A172 (cell line): ENCODE measurements around the gene SNX32. TPM values are rescaled to one million over a fixed set of nuclear protein-coding genes. Genes with fewer than 3 reads are reported as not detected.

Experiments used
- DNase-seq: peaks from one replicate; pipeline ENCODE4 v3.0.0-alpha.2; 2015; ENCODE audit warnings: low spot score
- total RNA-seq: library from RNA; depleted of rRNA; stranded (reverse); fragments of >200 nt; shearing (Covaris generic); gene quantifications from 2 replicates; pipeline ENCODE4 v1.2.3, GENCODE V29; 2014; rRNA removed

Gene SNX32
- total RNA-seq = not detected in 2 replicates

DNA sequence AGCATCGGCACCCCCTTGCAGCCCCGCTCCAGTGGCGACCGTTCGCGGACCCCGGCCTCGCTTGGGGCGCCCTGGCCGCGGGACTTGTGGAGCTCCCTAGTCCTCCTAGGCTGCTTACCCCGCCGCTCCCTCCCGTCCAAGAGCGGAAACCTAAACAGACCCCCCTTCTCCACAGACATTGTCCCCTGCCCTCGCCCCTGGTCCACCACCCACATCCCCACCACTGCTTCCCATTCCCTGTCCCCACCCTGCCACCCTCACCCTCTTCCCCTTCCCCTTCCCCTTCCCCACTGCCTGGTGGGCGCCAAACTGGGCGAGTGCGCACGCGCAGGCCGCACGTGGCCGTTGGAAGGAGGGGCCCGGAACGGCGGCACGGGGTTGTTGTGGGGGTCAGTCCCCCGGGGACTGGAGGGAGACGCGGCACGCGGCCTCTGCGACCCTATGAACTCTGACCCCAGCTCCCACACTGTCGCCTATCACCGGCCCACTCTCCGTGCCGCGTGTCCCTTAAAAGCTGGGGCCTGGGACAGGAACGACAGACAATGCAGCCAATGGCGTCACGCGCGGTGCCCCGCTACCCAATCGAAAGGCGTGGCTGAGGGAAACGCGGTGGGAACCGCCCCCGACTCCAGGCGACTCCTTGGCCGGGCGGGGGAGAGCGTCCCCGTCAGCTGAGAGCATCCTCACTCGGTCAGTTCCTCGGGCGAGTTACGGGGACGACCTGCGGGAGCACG lies at the start of gene SNX32:
TSS of gene SNX32 (plus strand) at position 667 of the 734 bp plus-strand sequence. CDS start 103 bp downstream, outside the sequence.
- DNase-seq = no peak

DNA sequence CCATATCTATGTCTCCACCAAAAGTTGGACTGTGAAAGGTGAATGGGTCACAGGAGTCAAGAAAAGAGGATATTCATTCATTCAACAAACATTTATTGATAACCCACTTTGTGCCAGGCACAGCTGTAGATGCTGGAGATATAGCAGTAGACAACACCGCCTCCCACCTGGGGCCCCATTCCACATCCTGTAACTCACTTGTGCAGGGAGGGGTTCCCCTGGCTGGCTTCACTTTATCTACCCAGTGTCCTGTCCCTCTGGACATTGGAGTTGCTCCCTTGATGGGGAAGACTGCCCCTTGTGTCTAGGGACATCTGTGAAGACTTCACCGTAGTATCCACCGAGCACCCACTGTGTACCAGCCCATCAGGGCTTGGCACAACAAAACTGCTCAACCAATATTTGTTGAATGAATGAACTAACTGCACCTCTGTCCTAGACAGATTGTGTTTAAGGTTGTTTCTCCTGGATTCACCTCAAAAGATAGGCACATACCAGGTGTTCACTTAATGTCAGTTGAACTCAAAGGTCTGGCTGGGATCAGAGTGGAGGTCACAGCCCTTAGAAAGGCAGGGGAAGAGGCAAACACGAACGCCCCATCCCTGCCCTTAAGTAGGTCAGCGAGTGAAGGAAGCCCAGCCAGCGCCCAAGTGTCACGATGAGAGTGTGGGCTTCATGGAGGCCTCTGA lies 48.3 kb upstream of the SNX32 start:
- no peak for DNase-seq

DNA sequence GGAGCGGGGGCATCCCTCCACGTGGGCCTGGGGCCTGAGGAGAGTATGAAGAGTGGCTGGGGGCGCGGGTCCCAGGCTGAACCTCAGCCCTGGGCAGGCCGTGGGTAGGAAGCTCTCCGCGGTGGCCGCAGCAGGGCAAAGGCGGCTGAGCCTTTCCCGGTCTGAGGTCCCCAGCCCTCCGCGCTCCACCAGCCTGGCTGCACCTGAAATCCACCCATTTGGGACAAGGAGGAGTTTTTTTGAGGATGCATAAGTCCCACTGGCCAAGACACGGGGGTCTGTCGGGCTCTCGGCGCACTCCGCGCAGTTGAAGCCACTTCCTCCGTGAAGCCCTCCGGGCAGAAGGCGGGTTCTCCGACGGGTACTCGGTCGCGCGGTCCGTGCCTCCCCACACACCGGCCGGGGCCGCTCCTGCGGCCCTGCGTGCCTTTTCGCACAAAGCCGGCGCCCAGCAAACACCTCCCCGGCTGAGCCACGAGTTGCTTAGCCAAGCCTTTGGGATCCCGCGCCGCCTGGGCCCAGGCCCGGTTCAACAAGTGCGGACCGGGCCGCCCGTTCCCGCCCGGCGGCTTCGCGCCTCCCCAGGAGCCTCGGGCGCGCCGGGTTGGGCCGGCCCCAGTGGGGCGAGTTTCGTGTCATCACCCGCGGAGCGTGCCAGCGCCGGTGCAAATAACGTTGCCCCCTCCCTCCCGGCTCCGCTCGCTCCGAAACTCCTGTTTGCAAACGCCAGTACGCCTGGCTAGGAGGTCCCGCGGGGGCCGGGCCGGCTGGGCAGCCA lies 47.6 kb upstream of the SNX32 start:
- no peak for DNase-seq

DNA sequence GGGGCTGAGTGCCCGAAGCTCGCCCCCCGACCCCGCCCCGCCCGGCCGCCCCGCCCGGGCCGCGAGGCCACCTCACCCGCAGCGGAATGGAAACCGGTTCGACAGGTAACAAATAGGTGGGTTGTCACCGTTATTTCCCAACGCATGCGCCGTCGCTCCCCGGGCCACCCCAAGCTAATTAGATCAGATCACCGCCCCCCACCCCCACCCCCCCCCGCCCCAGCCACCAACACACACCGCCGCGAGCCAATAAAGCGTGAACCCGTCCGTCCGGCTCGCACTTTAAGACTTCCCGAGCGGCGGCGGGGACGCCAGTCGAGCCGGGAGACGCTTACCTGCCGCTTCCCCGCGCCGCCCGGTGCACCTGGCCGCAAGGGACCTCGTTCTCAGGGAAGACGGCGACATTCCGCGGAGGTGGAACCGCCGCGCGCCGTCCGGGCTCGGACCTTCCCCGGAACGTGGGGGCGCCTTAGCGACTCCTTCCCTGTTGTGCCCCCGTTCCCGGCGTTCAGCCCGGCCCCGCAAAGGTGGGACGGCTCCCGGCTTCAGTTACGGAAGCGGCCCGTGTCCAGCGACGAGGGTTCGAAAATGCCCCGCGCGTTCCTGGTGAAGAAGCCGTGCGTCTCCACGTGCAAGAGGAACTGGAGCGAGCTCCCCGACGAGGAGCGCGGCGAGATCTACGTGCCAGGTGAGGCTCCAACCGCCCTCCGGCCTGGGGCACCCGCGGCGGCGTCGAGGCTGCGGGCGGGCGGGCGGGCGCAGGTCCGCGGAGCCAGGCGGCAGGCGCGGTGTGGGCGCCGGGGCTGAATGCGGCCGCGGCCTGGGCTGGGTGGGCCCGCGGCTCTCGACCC lies 46.8 kb upstream of the SNX32 start, which contains the start of gene OVOL1:
TSS of gene OVOL1 (plus strand) at position 278 of the 851 bp plus-strand sequence. CDS start at position 589, 311 bp downstream.
- DNase-seq = no peak

DNA sequence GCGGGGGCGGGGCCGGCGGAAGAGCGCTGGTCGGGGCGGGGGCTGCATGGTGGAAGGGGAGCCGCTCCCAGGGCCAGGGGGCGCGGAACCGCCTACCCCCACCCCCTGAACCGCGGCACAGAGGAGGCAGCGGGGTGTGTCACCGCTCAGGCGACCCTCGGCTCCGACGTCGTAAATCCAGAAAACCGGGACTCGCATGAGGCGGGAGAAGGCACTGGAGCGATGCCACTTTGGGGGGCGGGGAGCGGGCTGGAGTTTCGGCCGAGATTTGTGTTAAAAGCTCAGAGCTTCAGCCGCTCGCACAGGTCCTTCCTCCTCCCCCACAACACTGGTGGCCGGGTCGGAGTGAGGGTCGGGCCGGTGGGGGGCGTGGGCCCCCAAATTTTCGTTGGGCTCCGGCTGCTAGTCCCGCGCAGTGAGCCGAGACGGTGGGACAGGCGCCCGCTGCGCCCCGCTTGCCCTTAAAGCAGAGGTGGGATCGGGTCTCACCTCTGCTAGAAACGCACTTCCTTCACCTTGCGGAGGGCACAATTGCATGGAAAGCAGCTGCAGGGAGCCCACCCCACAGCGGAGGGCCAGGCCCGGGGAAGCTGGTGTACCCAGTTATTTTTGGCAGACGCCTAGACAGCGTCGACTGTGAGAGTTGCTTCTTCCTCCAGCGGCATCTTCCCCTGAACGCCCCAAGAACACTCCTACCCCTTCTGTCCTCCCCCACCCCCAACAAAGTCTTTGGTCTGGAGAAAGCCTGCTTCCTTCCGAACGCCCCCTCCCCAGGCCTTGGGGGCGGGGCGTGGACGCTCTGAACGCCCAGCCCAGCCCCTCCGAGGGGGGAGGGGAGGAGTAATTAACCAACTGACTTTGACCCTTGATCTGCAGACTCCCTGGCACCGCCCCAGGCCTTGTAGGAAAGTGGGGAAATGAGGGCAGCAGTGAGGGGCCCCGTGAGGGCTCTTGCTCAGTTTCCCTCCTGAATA lies 45.8 kb upstream of the SNX32 start:
- DNase-seq = no peak

DNA sequence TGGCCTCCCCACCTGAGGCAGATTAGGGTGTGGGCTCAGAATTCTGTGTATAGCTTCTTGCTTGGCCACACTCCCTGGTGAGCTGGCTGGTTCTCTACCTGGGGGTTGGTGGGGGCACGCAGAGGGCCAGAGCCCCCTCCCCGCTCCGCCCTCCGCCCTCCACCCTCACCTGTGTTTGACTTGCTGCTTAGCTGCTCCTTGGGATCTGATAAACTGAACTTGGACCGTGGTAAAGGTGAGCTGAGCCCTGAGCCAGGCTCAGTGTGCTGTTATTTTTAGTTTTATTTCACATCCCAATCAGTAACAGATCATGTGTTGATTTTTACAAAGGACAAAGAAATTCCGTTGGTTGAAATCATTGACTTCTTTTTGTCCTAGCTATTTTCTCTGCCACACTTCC lies 44.9 kb upstream of the SNX32 start:
- DNase-seq = no peak

DNA sequence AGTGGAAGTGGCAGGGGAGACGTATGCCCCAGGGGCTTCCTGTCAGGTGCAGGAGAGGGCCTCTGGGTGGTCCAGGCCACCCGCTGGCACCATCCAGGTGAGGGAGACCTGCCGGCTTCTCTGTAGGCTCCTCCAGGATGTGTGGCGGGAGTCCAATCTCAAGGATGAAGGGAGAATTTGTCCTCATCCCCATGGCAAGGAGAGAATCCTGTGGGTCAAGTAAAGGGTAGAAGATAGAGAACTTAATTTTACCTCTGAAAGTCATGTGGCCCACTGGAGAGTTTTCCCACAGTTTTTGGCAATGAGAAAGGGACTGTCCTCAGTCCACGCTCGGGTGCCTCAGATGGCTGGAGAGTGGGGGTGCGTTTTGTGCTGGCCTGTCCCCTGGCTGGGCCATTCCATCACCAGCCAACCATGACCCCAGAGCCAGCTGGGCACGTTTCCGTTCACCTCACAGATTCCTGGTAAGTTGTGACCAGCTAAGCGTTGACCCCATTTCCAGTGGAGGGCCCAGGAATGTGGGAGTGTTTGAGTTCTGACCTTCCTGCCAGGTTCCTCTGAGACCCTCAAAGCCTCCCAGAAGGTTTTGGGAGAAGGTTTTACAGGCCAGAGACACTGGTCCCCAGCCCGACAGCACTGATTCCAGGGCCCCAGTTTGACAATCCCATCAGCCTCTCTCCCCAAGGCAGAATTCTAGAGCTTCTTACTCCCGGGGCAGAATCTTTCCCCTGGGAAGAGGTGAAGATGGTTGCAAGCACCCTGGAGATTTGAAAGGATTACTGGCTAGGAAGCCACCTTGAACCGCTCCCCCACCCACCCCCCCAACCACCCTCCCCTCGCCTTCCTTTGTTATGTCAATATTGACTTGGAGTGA lies 44.3 kb upstream of the SNX32 start:
- no peak for DNase-seq

DNA sequence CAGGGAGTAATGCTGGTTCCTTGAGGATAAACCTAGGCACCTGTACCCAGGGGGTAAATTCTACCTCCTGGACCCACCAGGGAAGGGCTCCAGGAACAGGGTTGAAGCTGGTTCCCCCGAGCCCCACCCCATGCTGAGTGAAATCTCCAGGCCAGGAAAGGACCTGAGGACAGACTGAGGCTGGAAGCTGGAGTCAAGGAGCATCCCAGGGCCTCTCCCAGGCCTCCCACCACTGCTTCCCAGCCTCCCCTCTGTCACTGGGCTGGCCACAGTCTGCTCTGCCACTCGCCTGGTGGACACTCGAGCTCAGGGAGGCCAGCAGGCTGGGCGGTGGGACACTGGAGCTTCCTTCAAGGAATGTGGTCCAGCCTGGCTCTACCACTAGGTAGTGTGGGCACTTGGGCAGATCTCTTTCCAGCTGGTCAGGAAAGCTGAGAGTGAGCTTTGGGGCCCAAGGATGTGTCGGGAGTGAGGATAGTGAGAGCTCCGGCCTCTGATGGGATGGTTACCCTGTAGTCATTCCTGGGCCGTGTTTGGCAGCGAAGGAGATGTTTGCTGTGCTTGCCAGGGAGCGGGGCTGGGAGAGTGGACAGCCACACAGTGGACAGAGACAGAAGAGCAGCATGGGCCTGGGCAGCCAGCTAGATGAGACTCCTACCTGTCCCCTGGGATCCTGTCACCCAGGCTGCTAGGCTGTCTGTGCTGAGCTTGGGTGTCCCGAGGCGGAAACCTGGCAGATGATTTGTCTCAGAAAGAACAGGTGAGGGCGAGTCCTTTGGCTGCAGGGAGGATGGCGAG lies 43.5 kb upstream of the SNX32 start:
- DNase-seq = no peak

DNA sequence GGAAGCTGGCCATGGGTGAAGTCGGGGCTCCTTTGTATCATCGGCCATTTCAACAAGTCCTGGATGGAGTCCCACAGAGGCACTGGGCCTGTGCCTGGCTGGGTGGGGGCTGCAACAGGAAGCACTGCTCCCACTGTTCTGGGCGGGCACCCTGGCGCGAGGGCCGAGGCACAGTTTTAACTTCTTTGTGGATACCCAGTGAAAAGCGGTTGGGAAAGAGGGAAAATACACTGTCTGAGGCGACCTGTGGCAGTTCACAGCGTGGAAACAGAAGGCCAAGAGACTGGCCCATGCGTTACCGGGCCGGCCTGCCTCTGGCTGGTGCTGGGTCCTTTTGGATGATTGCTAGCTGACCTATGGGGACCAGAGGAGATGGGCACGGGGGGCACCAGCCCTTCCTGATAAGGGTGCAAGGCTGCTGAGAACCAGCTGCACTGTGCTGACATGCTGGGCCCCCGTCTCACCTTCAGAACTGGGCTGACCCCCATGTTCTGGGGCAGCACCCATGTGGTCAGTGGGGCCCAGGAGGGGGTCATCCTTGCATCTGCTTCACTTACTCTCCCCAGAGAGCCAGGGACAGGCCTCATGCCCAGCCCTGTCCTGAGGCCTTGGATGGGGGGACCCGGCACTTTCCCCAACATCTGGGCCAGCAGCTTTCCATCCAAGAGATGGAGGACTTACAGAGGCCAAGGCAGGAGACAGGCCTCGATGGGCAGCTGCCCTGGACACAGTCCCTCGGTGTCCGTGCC lies 42.7 kb upstream of the SNX32 start:
- DNase-seq = no peak

DNA sequence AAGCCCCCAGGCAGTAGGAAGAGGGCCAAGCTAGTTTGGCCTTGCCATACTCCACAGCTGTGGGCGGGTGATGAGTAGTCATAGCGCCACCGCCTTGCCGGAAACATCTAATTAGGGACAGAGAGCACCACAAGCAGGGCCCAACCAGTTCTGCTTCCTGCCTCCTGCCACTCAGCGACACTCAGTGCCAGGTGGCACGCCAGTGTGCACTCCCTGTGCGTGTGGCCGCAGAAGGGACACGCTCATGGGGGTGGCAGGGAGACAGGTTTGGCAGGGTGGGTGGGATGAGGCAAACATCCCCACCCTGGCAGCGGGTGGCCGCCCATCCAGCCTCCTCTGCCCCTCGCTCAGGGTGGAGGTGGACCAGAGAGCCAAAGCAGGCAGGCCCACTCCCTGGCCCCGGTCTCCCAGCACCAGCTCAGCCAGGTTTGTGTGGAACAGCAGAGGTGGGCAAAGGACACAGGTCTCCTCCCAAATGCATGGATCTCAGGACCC lies 42.0 kb upstream of the SNX32 start:
- no peak for DNase-seq

DNA sequence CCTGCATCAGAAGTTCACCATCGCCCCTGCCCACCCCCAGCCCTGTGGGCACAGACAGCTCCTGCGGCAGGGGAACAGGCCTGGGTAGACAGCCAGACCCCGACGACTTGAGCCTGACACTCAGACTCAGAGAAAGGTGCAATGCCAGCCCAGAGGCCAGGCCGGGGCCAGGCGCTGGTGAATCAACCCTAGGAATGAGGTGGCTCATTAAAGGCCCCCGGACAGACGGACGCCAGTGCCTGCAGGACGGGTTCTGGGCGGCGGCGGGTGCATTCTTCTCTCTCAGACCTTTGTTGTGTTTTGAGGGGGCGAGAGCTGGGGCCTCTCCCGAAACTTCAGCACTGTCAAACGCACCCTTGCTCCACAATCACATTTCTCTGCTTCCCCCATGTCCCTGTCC lies 41.3 kb upstream of the SNX32 start:
- DNase-seq = no peak

DNA sequence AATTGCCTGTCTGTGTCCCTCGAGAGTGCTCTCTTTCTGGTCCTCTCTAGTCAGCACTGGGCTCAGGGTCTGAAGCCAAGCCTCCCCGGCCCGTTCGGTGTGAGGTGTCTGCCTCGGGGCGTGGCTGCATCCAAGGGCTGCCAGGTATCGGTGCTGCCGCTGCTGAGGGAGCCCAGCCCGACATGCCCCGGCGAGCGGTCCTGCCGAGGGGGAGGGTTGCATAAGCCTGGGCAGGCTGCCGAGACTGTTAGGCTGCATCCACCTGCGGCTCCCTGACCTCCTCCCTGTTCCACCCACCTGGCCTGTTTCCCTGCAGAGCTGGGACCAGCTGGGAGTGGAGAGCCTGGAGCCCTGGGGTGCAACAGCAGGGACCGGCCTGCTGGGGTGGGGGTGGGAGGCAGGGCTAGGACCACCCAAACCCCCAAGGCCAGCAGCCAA lies 40.6 kb upstream of the SNX32 start:
- no peak for DNase-seq

DNA sequence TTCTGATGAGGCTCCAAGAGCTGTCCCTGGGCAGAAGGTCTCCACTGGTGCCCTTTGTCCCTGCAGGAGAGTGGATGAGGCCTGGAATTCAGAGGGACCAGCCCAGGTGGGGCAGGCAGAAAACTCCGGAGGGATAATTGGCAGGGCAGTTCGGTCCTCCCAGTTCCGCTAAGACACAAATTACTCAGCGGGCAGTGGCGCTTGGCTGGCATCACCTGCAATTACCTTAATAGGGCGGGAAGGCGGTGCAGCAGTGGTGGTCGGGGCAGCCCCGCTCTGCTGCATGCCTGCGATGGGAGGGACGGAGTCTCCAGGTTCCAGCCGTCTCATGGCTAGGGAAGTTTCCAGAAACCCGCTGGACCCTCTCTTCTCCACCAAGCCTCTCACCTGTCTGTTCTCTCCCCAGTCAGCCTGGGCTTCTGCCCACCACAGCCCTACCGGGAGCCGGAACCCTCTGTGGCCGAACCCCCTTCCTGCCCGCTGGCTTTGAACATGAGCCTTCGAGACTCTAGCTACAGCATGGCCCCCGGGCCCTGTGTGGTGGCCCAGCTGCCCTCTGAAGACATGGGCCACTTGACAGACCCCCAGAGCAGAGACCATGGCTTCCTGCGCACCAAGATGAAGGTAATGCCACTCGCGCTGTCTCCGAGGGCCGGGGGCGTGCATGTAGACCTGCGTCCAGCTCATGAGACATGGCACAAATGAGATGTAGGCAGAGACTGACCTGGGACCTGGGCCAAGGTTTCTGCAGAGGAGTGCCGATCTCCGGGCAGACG lies 40.0 kb upstream of the SNX32 start:
- DNase-seq = no peak

DNA sequence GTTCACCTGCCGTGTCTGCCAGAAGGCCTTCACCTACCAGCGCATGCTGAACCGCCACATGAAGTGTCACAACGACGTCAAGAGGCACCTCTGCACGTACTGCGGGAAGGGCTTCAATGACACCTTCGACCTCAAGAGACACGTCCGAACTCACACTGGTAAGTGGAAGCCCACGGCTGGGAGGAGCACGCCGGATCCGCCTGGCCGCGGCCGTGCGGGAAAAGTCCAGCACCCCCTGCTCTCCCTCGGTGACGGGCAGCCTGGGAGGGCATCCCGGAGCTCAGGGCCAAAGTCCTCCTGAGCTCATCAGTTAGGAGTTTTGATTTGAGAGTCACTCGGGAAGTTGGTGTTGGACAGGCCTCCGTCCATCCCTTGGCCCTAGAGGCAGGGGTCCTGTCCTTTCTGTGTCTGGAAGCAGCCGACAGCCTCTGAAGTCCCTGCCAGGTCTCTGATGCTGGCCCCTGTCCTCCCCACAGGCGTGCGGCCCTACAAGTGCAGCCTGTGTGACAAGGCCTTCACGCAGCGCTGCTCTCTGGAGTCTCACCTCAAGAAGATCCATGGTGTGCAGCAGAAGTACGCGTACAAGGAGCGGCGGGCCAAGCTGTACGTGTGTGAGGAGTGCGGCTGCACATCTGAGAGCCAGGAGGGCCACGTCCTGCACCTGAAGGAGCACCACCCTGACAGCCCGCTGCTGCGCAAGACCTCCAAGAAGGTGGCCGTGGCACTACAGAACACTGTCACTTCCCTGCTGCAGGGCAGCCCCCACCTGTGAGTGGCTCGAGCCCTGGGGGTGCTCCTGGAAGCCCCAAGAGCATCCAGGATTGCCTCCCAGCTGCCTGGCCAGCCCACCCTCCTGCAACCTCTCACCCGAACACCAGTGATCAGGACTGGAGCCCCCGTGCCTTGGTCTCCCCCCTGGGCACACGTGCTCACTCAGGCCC lies 38.9 kb upstream of the SNX32 start:
- DNase-seq = no peak
